Kidney glomerular epithelial cell (primary cell): Measurements from ENCODE around the gene PTPRN2.
"Not testable (repeated sequence)": the region's sequence is repeated elsewhere in the genome, so short reads cannot be mapped to it uniquely, and the experiment has no call there.

Experiments used
- DNase-seq: peaks from one replicate; lab custom pipeline; 2025; lab: John Stamatoyannopoulos, UW

The PTPRN2 gene

DNA sequence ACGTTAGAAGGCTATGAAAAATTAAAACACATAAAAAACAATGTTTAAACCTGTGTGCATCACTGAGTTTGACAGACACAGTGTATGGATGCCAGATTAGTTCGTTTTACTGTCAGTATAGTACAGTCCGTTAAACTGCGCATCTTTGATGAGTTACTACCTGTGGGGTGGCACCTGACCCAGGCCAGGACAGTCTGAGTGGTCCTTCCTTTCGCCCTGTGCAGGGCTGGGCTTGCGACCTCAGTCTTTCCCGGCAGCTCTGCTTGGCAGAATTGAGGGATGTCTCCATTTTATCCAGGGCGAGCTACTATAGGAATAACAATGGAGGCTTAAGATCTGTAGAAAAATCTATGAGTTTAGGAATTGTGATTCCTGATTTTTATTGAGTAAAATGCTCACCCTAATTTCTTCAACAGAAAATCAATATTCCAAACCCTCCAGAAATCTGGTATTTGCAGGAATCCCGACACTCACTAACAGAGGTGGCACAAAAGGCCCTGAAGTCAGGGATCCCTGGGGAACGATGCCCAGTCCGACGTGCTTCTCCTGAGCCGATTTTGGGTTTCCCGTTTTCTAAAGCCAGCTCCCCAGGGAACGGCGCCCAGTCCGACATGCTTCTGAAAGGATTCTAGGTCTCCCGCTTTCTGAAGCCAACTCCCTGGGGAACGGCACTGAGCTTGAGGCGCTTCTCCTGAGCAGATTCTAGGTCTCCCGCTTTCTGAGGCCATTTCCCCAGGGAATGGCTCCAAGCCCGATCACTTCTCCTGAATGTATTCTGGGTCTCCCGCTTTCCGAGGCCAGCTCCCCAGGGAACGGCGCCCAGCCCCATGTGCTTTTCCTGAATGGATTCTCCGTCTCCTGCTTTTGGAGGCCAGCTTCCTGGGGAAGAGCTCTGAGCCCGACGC is 873.2 kb downstream of the PTPRN2 start:
- DNase-seq = no peak

- DNase-seq = no peak
Measured at GRCh38 chr7:157713591-157713990, 874.0 kb downstream of the PTPRN2 start.

DNA sequence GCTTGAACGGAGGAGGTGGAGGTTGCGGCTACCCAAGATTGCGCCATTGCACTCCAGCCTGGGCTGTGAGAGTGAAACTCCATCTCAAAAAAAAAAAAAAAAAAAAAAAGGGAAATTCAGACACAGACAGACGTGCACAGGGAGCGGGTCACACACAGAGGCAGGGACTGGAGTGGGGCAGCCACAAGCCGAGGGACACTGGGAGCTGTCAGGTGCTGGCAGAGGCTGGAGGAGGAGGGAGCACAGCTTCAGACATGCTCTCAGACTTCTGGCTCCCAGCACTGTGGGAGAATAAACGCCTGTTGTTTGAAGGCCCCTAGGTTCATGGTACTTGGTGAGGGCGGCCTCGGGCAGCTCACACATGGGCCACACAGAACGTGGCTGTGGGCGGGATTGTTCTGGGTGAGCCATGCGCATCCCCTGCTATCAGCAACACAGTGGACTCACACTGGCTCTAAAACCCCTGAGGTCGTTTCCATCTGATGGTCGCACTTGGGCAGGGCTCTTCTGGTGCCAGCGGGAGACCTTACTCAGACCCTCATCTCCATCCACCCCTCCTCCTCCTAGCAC is 874.9 kb downstream of the PTPRN2 start:
- no peak for DNase-seq

DNA sequence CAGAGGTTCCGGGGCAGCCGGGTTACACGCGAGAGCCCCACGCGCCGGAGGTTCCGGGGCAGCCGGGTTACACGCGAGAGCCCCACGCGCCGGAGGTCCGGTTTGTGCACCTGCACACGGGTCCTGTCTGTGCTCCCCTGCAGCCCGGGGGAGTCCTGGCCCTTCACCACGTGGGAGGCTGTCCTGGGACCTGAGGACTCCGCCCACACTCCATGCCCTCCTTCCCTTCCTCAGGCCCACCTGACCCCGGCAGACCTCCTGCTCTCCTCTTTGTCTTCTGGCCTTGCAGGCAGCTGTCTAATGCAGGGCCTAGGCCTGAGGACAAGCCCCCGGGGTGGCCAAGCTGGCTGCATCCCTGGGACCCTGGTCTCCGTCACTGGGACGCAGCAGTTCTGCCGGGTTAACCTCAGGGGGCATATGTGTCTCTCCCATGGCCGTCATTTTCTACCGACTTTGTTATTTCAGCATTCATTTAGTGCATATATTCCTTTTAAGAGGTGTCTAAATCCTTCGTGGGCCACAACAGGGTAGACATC is 876.2 kb downstream of the PTPRN2 start:
- no peak for DNase-seq

GRCh38 chr7:157710396-157710795 is 877.2 kb downstream of the PTPRN2 start:
- DNase-seq = no peak

DNA sequence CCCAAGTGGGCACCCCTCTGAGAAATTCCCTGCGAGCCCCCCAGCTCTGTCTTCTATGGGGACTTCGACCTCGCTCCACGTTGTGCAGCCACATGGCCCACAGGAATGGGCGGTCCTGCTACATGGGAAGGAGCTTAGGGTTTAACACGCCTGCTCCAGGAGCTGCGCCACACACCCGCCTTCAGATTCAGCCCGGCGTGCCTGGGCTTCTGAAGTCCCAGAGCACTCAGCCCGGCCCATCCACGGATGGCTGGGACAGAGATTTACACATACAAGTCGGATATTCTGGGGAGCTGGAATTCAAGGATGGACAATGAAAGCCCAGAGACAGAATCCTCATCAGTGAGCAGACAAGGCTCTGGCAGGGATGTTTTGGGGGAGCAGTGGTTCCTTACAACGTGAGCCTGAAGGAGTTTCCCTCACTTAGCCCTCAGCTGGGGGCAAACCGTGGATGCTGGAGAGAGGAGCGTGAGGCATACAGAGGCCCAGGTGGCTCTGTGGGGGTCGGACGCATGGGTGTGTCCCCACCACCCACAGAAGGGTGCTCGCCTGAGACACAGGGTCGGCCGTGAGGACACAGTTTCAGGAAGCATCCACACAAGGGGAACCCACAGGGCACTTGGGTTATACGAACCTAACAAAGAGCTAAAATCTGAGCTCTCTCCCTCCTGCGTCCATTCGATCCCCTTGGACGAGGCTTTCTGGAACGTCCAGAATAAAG is 877.9 kb downstream of the PTPRN2 start:
- no peak for DNase-seq

DNA sequence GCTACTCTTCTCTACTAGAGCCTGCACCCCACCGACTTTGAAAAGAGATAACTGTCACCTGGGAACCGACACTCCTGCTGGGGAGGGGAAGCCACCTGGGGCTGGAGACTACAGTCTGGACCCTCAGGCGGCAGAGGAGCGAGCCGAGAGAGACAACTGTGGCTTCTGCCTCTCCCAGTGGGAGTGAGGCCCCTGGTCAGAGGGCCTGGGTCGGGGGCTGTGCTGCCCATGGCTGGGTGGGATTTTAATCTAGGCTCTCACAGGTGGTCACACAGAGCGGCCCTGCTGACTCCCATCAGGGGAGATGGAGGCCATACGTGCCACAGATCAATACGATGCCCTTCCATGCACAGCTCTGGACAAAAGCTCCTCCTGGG is 878.7 kb downstream of the PTPRN2 start:
- no peak for DNase-seq

DNA sequence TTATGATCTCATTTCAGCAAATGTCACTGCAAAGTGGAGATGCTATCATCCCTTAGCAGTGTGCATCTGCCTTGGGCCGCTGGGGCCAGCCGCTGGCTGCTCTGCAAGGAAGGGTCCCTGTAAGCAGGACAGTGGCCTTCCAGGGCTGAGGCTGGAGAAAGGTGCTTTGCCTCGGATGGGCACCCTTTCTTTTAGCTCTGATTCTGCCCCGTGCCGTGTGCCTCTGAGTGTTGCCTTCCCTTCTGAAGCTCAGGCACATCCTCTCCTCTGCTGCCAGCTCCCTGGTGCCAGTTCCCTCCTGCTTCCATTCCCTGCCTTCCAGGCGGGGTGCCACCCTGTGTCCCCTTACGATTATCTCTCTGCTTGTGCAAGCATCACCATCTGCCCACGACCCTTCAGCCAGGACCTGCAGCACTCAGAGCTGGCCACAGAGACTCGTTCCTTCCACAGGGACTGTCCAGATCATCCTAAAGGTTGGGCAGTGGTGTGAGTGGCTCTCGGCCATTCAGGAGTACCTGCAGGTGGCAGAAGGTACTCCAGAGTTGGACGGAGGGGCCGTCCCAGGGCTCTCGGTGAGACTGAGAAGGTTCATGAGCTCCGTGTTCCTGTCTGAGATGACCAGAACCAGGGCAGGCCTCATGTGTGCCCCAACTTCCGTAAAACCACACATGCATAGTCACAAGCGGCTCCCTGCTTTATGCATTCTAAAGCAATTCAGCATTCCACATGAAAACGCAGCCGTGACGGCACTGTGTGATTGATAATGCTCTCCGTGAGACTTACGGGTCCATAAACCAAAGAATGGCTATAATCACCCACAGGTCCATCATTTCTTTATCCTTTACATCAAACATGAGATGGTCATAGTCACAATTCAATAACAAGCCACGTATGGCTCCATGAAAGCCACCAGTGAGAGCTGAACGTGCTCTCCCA is 879.4 kb downstream of the PTPRN2 start:
- DNase-seq = no peak

GRCh38 chr7:157704365-157704764 is 883.3 kb downstream of the PTPRN2 start:
- DNase-seq = no peak

GRCh38 chr7:157703534-157704195 is 884.0 kb downstream of the PTPRN2 start:
- no peak for DNase-seq

- no peak for DNase-seq
Measured at GRCh38 chr7:157703131-157703530, 884.5 kb downstream of the PTPRN2 start.

DNA sequence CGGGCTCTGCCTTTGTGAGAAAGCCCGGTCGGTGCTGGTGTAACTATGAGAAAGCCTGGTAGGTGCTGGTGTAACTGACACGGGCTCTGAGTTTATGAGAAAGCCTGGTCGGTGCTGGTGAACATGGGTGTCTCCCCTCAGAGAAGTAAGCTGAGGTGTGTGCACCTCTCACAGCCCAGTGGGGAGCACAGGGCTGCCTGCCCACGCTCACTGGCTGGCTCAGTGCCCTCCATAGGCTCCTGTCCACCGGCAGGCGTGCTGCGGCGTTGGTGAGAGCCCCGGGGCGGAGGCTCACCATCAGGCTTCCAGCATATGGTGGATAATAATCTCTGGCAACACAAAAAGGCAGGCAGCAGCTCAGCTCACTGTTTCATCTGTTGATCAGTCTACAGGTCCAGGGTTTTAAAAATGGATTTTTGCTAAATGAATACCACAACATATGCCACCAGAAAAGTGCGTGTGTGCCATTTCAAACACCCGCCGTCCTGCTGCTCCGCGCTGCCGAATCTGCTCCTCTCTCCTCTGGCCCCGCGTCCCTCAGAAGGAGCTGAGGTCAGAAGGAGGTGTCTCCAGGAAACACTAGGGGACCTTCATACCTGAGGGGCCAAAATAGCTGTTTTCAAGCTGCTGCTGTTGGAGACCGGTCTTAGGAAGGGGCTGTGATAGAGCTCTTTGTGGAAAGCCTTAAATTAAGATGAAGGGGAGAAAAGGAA is 885.2 kb downstream of the PTPRN2 start:
- no peak for DNase-seq

- DNase-seq = not testable (repeated sequence)
Measured at GRCh38 chr7:157701395-157702180, 886.0 kb downstream of the PTPRN2 start.

DNA sequence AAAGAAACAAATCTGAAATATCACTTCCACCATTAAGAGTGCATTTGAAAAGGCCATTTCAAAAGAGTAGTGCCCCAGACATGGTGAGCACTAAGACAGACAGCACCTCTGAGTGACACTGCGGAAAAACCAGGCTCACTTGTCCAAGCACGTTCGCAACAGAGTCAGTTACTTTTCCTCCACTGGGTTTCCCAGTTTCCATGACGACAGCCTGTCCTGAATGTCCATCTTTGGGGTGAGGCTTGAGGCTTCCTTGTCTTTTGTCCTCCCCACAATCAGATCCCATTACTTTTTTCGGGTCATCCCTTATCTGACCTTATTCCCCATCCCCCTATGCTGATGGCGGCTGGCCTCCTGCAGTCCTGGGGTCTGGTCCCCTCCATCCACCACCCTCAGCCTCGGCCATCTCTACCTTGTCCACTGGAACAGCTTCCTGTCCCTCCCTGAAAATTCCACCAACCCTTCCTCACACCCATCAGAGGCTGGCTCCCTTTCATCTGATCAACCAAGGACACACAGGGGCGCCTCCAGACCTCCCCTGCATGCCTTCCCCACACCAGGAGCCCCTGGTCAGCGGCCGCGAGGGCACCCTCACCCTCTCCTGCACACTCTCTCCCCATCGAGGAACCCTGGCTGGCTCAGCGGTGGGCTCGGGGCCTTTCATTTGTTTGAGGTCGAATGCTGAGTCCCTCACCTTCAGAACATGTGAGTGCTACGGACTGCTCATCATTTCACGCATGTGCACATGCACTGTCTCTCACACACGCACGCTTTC is 887.2 kb downstream of the PTPRN2 start:
- DNase-seq = no peak

DNA sequence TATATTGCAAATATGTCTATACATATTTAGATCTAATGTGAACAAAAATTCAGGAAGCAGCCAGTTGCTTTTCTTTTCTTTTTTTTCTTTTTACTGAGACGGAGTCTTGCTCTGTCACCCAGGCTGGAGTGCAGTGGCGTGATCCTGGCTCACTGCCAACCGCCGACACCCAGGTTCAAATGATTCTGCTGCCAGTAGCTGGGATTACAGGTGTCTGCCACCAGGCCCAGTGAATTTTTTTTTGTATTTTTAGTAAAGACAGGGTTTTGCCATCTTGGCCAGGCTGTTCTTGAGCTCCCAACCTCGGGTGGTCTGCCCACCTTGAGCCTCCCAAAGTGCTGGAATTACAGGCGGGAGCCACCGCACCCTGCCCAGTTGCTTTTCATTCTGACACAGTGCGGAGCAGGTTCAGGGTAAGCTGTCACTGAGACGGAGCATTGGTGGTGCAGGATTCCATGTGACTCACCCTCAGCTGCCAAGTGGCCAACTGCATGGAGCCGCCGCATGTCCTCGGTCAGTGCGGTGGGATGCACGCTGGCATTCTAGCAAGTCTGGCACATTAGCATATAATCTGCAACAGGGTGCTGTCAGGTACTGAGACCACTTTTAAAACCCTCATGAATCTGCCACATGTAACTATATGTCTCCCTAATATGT is 888.1 kb downstream of the PTPRN2 start:
- no peak for DNase-seq

DNA sequence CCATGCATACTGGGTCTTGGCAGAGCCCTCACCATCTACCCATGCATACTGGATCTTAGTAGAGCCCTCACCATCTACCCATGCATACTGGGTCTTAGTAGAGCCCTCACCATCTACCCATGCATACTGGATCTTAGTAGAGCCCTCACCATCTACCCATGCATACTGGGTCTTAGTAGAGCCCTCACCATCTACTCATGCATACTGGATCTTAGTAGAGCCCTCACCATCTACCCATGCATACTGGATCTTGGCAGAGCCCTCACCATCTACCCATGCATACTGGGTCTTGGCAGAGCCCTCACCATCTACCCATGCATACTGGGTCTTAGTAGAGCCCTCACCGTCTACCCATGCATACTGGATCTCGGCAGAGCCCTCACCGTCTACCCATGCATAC is 890.3 kb downstream of the PTPRN2 start:
- DNase-seq = not testable (repeated sequence)

- DNase-seq = not testable (repeated sequence)
Measured at GRCh38 chr7:157695609-157696008, 892.0 kb downstream of the PTPRN2 start.

GRCh38 chr7:157694376-157694665 is 893.3 kb downstream of the PTPRN2 start:
- no peak for DNase-seq
